DMS153 treated with DMSO at 0.1 percent for 48 hours (cell line): ENCODE data around the gene UGT2B17.
"Not testable (repeated sequence)": the region's sequence is repeated elsewhere in the genome, so short reads cannot be mapped to it uniquely, and the experiment has no call there.

ENCODE experiments used
- DNase-seq: peaks from one replicate; lab custom pipeline; 2025; ENCODE audit not compliant: unreplicated experiment; lab: John Stamatoyannopoulos, UW

The UGT2B17 gene

GRCh38 chr4:68576272-68577125, at the start of gene UGT2B17:
TSS of gene UGT2B17 (minus strand) at chr4:68576322. CDS start at chr4:68568484, 7,838 bp downstream.
- no peak for DNase-seq

- not testable (repeated sequence) for DNase-seq
These were observed 46.6 kb upstream of the UGT2B17 start for GRCh38 chr4:68622731-68623130.

GRCh38 chr4:68617003-68617698, 41.0 kb upstream of the UGT2B17 start:
- DNase-seq = no peak

- no peak for DNase-seq
These were observed 39.7 kb upstream of the UGT2B17 start for GRCh38 chr4:68615699-68616422.

GRCh38 chr4:68613752-68614151, 37.6 kb upstream of the UGT2B17 start:
- no peak for DNase-seq

- DNase-seq = no peak
These were observed 30.1 kb upstream of the UGT2B17 start for GRCh38 chr4:68606240-68606639.

- DNase-seq = no peak
These were observed 23.0 kb upstream of the UGT2B17 start for GRCh38 chr4:68599150-68599549.

GRCh38 chr4:68597482-68597881, 21.4 kb upstream of the UGT2B17 start:
- no peak for DNase-seq

- no peak for DNase-seq
These were observed 18.6 kb upstream of the UGT2B17 start for GRCh38 chr4:68594678-68595077.

GRCh38 chr4:68593112-68593511, 17.0 kb upstream of the UGT2B17 start:
- no peak for DNase-seq

- no peak for DNase-seq
These were observed 16.6 kb upstream of the UGT2B17 start for GRCh38 chr4:68592673-68593072.

GRCh38 chr4:68591204-68591603, 15.1 kb upstream of the UGT2B17 start:
- DNase-seq = no peak

GRCh38 chr4:68589790-68590189, 13.7 kb upstream of the UGT2B17 start:
- DNase-seq = no peak

- DNase-seq = no peak
These were observed 6.2 kb upstream of the UGT2B17 start for GRCh38 chr4:68582339-68582717.

GRCh38 chr4:68581383-68582338, 5.5 kb upstream of the UGT2B17 start:
- no peak for DNase-seq

- no peak for DNase-seq
These were observed 1.5 kb upstream of the UGT2B17 start for GRCh38 chr4:68577590-68577989.

- DNase-seq = not testable (repeated sequence)
These were observed 486 bp downstream of the UGT2B17 start for GRCh38 chr4:68575636-68576035.

GRCh38 chr4:68575081-68575480, 1.0 kb downstream of the UGT2B17 start:
- DNase-seq = no peak

- no peak for DNase-seq
These were observed 3.4 kb downstream of the UGT2B17 start for GRCh38 chr4:68572653-68573170.

GRCh38 chr4:68570122-68570507, 6.0 kb downstream of the UGT2B17 start:
- no peak for DNase-seq
